ENCODE data around the gene GBE1.

The GBE1 gene

GRCh38 chr3:81459733-81460132, 301.7 kb downstream of the GBE1 start:
- no peak for DNase-seq

DNA sequence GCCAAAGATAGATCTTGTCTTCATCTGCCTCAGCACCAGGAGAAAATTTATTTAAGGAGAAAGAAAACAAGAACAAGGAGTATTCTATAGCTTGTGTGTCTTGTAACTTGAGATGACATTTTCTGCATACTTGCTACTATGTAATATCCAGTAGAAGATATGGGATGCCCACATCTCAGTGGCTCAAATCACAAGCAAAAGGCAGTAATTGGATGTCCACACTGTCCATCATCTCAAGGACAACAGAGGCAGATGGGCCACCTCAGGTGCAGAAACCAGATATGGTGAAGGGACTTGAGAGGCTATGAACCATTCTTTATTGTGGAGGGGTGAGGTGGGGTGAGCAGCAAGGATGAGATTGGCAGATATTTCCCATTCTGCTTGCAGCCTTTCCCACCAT, 309.0 kb downstream of the GBE1 start:
- no peak for DNase-seq

DNA sequence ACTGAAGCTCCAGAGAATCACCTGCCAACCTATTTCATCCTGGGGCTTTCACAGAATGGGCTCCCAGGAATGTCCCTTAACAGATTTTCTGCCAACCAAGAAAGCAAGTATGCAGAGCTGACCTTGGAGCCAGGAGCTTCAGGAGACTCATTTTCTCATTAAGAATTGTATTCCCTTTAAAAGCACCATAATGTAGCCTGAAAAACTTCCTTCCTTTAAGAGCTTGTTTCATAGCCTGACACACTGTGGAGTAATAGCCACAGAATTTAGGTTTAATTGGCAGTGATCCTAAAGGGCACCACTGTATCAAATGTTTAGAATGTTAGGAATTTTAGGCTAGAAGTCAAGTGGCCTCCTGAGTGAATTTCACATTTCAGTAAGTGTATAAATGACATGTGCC, 309.8 kb downstream of the GBE1 start:
- no peak for DNase-seq

DNA sequence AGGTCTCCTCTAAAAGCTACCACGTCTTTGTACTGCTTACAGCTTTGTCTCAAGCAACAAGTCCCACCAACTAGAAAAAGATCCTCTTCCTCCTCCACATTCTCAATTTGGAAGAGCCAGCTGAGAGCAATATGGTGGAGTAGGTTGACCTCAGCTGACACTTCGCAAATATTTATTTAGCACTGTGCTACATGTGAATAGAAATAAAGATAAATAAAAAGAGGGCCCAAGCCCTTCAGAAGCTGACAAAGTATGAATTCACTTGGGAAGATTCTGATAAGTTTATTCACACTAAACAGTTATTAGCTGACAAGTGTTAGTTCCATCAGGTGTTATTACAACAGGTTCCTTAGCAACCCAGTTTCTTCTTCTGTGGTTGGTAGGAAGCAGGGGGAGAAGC, 310.3 kb downstream of the GBE1 start:
- no peak for DNase-seq

DNA sequence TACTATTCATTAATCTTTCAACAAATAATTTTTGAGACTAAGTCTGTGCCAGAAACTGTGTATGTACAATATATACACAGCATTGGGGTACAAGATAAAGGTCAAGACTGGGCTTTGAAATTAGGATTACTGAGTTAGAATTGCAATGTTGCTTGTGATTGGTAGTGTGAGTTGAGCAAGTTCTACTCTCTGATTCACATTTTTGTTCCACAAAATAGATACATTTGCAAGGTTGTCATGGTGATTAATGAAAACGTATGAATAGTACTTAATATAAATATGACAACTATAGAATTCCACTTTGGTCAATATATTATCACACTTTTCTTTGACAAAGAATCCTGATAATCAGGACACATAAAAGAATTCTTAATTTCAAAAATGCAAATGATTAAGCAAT, 314.6 kb downstream of the GBE1 start:
- DNase-seq, result no peak

DNA sequence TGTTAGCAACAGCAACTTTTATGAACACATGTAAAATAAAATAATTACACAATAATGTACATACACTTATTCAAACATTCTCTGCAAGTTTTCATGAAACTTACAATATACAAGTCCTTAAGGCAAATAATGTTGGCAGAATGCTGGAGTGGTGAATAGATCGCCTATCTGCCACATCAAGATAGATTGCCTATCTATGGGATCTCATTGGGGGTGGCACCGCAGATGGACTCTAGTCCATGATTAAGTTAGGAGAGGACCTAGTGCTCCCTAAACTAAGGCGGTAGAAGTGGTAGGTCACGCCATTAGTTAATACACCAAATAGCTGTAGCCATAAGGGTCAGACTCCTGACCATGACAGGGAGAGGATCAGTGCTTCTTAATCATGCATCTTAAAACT, 315.7 kb downstream of the GBE1 start:
- DNase-seq, result no peak

DNA sequence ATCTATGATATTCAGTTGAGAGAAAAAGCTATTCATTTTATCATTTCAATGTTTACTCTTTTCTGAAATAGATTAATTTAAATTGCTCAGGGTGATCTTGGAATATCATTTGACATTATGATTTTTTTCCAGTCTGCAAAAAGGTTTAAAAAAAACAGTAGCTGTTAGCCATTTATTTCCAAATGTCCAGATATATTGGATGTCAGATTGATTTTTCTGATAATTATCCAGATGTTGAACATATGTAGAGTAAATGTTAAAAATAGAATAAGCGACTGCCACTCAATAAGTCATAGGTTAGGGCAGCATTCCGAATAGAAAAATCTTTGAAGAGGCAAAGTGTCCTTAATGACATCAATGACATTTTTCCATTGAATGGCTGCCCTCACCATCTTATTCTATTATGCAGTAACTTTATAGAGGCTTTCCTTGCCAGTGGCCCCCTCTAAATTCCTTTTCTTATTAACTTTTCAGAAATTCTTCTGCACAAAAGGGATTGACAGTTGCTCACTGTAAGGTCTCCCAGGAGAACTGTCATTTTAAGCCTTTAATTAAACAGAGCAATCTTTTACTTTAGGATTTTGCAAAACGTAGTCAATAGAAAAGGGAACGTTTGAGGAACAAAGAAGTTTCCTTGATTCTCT, 316.5 kb downstream of the GBE1 start:
- no peak for DNase-seq

DNA sequence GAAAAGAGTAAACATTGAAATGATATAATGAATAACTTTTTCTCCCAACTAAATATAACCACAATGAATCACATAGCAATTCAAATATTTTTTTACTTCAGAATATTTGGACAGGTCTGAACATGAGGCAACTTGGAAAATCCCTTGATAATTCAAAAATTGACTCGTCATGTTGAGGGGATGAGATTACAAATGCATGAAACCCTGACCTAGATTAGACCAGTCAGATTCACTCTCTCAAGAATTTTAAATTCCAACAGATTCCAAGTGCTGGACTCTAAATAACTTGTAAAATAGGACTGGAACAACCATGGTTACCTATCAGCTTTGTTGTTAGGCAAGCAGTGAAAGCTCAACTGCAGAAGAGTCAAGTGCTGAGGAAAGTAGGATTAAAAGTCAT, 317.5 kb downstream of the GBE1 start:
- DNase-seq, result no peak

- DNase-seq, result no peak
Measured at GRCh38 chr3:81443457-81443782, 318.0 kb downstream of the GBE1 start.

DNA sequence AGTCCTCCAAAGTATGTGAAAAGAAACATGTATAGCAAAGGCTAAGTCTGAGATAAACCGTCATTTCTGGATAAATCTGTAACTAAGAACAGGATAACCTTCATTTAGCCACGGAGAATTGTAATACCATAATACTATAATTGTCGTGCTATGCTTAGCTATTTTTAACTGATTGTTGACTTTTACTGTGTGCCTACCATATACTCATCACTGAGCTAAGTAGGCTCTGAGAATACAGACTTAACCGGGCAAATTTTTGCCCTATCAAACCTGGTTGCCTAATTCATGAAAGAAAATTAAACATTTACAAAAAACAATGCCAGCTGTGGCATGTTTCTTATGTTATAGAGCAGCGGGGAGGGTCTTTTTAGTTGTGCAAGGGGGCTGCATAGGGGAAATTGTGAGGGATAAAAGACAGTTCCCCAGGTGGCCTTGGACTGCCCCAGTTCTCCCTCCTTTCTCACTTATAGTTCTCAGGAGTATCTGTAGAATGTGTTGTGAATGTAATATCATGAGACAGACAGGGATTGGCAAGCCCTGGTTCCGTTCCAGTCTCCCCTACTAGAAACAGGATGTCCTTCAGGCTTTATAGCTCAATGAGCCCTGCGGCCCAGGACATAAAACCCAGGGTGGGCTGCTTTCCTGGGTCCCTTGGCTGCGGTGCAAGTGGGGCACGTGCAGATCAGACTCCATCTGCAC, 318.5 kb downstream of the GBE1 start:
- DNase-seq, result no peak

DNA sequence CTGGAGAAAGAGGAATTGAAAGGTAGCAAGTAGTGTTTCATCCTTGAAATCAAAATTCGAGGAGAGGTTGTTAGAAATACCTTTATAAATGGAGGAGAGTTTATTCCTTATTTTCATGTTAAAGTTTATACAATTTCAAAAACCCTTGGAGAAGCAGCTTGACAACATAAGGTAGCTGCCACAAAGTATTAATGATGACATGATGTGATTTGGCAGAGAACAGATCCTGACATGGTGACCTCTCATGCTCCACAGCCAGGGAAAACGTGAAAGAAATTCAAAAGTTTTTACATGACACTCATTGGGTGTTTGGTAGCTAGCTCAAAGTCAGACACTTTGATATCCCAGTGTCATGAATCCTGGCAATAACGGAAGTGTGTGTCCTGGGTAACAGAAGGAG, 320.8 kb downstream of the GBE1 start:
- DNase-seq, result no peak

Measured in DMS79 (cell line).